HK-2 (cell line): Measurements from ENCODE around the gene ANKRD11.
A peak's percentile ranks its signal among the peaks of the same experiment; 100 is the strongest.

Experiments used
- DNase-seq: peaks from one replicate; pipeline ENCODE4 v3.0.0-alpha.2; 2018; ENCODE audit not compliant: unreplicated experiment

ANKRD11 gene

DNA sequence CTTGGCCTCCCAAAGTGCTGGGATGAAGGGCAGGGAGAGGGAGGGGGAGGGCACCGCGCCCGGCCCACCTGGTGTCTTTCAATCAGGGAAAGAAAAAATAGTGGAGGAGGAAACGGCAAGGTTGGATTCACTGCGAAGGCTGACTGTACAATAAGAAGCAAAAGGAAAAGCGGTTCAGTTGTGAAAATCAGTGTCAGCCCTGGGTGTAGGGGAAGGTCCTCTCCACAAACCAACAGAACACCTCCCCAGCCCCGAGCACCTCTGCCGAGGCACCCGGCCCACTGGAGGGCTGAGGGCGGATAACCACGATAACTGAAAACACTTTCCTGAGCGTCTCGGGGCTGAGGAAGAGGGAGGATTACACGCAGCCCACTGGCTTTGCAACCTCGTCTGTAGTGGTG lies 16.4 kb upstream of the ANKRD11 start:
- no peak for DNase-seq

DNA sequence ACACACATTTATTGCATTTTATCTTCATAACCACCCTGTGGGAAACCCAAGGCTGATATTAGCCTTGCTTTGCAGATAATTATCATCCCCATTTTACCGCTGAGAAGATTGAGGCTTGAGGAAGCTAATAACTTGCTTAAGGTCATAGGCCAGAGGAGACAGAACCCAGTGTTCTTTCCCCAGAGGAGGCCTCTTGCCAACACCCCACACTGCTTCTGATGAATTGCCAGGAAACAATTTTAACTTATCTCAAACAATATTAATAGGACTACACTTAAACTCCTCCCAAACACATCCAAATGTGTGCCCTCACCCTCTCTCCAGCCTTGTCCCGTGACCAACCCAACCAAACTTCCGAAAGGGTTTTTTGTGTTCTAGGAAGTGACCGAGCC lies 15.7 kb upstream of the ANKRD11 start:
- no peak for DNase-seq

DNA sequence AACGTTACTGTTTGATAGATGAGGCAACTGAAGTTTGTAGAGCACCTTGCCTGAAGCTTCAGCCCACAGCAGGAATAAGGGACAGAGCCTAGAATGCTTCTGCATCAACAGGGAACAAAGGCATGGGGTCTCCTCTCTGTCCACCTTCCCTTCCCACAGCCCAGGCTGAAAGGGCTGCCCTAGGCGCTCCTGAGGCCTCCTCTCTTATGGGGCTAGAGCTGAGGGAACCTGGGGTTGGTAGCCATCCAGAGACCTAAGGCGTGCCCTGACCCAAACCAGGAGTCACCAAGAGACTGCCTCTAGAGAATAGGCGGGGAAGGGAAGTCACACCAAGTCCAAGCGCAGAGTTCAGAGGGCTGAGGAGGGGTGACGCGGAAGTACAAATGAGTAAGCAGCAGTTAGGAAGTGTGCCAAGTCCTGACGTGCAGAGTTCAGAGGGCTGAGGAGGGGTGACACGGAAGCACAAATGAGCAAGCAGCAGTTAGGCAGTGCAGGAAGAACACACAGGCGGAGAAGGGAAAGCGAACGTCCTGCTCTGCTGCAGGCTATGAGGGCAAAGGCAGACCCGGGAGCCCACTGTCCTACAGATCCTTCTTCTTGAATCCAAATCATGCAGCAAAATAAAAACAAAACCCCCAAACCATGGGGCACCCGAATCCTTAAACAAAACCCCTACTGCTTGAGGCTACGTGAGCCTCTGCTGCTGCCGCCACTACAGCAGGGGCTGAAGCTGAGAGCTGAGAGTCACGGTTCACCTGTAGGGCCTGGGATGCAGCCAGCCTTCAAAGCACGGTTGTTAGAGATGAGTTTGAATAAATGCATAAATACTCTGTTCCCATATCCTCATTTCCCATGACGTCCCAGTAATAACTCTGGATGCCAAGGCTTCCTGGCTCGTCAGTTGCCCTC lies 15.1 kb upstream of the ANKRD11 start:
- peak; percentile 85 for DNase-seq

DNA sequence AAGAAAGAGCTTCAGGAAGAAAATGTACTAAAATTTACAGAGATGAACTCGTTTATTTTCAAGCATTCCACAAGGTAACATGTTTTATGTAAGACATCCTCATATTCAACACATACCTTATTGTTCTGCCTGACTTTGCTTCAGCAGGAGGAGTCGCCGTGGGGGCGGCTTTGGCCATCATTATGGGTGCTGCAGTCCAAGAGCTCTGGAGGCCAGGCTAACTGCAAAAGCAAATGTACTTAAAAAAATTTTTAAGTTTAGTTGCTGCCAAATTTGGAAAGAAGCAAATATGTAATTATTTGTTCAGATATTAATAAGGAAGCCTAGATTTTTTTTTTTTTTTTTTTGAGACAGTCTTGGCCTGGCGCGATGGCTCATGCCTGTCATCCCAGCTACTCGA lies 13.7 kb upstream of the ANKRD11 start:
- no peak for DNase-seq

DNA sequence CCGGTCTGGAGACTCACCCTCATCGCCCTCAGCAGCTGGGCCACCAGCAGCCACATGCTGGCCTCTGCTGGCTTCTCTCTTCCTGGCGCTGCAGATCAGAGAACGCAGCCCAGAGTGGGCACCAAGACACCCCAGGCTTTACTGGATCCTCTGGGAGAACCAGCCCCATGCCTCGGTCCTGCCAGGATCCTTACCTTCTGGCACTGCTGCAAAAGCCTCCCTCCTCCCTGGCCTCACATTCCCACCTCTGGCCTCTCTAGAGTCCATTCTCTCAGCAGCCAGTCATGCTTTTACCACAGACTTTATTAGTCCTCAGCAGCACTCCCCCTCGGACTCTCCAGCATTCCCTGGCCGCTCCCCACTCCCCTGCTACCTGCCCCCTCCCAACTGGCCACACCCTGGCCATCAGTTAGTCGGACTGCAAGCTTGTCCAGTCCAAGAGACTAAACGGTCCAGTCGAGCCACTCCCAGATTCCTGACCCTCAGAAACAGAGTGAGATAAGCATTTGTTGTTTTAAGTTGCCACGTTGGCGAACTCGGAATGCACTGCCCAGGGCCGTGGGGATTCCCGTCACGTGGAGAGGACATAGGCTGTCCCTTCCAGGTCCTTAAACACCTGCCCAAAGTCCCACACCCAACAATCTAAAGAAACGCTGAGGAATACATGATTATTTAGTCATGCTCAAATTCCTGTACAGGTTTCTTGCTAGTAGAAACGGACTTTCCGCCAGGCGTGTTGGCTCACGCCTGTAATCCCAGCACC lies 11.9 kb upstream of the ANKRD11 start:
- DNase-seq: peak; percentile 41

DNA sequence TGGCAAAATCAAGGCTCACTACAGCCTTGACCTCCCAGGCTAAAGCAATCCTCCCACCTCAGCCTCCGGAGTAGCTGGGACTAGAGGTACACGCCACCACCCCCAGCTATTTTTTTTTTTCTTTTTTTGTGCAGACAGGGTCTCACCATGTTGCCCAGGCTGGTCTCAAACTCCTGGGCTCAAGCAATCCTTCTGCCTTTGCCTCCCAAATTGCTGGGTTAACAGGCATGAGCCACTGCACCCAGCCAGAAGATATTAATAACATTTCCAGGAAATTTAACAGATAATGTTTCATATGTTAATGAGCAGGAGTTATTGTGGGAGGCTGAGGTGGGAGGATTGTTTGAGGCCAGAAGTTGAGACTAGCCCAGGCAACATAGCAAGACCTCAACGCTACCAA lies 9.4 kb upstream of the ANKRD11 start:
- no peak for DNase-seq

DNA sequence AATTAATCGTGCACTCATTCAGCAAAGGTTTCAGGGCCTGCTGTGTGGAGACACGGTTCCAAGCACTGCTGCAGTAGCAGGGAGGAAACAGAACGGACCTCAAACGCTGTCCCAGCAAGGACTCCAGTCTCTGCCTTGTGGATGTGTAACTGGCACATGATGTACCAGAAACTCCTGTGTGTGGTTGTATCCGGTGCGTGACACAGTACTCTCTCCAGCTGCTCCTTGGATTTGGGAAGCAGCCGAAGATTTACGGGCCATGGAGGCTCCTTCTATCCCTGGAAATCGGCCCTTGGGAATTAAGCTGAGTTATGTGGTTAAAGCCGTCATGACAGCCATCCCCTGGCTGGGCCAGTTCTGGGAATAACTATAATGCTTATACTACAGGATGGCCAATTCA lies 8.5 kb upstream of the ANKRD11 start:
- DNase-seq: no peak

DNA sequence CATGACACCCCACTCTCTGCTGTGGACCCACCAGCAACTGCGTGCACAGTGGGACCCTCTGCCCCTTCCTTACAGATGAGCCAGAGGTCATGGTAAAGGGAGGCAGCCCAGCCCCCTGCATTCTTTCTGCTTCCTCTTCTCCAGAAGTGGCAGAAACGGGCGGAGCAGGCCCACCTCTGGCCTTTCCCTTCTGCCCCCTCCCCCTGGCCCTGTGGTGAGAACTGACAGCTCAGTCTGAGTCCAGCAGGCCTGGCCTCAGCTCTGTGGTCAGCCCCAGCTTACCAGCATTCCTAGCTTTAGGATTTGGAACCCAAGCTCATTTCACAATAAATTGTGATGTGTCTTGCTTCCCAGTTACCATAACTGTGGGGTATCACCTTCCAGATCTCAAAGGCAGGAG lies 4.8 kb upstream of the ANKRD11 start:
- DNase-seq: peak; percentile 51

DNA sequence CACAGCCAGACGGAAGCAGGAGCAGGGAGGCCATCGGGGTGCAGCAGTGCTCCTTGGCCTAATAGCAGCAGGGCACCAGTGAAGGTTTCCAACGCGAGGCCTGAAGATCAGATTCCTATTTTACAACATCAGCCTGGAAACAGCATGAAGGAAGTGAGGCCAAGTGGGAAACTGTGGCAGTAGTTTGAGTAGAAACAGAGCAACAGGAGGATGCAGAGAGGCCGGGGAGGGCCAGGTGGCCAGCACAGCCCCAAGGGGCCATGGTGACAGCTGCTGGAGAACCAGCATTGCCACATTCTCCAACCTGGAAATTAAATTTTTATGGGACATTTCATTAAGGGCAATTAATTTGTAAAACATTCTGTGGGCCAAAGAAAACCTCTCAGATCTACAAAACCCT lies 3.4 kb upstream of the ANKRD11 start:
- DNase-seq: no peak

DNA sequence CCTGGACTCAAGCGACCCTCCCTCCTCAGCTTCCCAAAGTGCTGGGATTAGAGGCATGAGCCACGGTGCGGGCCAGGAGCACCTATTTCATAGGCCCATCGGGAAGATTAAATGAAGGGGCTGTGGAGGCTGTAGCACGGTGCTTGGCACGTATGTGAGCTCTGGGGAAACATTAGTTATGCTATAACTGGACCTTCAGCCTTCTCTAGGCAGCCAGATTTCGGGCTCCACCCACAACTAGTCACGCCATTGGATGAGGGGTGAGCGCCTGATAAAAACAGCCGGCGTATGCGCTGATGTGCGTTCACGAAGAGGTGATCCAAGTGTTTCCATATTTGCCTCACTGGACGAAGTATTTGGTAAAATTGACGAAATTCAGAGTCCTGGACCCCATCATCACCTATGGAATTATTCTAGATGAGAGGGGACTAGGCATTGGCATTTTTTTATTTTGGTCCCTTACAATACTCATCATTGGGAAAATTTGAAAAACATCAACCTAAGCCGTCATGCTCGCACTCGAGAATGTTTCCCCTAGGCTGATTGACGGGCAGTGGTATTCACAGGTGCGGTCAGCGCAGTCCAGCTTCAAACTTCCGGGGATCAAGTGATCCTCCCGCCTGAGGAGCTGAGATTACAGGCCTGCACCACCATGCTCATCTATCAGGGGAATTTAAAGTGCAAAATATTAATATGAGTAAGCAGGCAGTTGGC lies 1.8 kb upstream of the ANKRD11 start:
- no peak for DNase-seq

DNA sequence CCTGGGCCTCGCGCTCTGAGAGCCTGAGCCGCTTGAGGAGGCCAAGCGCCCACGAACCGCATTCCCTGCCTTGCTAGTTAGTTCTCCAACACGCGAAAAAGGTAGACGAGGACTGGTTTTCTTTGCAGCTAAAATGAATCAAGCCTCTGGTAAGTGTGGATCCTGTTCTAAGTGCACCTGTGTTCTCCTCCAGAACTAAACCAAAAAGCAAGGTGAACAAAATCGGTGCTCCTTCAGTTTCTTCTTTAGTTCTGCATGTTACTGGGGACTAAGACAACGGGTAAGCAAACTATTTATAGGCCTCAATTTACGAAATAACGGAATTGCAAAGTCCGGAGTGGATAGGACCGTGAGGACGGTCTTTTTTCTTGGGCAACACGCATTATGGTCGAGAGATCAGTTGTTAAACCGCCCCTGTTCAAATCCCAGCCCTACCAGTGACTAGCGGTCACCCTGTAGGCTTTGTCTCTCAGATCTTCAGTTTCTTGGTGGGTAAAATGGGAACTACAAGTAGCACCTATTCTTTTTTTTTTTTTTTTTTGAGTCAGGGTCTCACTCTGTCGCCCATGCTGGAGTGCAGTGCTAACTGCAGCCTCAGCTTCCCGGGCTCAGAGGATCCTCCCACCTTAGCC lies 993 bp upstream of the ANKRD11 start:
- no peak for DNase-seq

DNA sequence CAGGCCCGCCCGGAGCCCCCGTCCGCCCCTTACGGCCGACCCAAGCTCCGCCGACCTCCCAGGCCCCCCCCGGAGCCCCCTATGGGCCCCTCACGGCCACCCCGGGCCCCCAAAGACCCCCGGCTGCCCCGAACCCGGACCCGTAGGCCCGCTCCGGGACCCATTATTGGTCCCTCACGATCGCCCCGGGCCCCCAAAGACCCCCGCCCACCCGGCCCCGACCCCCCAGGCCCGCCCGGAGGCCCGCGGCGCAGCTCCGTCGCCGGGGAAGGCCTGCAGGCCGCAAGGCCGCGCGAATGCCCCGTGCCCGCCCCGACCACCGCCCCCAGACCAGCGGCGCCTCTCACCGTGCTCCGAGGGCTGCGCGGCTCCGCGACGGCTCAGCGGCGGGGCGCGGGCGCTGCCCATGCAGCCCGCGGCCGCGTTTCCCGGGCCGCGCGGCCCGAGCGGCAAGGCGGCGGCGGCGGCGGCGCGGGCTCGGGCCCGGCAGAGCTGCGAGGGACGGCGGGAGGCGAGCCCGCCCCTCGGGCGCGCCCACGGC lies 393 bp downstream of the ANKRD11 start:
- no peak for DNase-seq

DNA sequence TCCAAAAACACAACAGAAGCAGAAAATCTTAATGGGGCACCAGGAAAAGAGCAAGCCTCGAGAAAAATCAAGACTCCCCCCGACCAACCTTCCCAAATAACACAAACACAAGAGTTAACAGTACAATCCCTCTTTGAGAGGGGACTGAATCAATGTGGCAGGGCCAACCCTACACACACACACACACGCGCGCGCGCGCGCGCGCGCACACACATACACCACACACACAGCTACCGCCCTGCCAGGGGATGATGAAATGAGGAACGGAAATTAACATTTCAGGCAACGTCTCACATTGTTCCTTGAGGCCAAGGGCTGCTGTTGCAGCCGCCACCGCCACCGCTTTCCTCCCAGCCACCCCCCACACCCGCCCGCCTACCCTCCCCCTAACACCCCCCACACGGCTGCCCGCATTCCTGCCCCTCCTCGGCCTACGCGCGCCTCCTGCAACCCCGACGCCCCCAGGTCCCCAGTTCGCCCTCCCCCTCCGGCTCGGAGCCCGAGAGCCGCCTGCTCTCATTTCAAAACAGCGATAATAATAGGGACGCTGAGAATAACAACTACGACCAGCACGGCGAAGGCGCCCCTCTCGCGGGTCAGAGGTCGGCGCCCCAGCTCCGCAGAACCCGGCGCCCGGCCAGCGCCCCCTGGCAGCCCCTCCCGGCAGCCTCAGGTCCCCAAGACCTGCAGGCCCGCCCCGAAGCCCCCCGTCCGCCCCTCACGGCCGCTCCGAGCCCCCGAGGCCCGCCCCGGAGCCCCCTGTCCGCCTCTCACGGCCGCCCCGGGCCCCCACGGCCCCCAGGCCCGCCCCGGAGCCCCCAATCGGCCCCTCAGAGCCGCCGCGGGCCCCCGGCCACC lies 1.1 kb downstream of the ANKRD11 start:
- peak; percentile 80 for DNase-seq

DNA sequence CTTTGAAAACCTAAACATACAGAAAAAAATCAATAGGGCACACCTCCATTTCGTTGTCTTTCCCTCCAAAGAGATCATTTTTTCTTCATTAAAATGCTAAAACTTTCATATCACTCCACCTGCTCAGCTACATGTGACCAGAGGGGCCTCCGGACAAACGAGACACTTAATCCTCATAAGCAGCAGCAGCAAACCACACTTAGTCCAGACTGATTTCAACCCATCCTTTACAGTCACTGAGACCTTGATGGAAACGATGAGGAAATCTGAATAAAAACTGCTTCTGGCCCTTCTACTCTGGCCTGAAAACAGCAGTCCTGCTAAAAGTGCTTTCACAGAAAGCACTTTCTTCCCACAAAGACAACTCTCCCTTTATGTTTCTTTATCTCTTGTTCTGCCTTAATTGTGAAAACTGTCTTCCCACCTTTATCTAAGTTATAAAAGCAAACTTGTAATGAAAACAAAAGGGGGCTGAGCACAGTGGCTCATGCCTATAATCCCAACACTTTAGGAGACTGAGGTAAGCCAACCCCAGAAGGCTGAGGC lies 4.6 kb downstream of the ANKRD11 start:
- DNase-seq: no peak

DNA sequence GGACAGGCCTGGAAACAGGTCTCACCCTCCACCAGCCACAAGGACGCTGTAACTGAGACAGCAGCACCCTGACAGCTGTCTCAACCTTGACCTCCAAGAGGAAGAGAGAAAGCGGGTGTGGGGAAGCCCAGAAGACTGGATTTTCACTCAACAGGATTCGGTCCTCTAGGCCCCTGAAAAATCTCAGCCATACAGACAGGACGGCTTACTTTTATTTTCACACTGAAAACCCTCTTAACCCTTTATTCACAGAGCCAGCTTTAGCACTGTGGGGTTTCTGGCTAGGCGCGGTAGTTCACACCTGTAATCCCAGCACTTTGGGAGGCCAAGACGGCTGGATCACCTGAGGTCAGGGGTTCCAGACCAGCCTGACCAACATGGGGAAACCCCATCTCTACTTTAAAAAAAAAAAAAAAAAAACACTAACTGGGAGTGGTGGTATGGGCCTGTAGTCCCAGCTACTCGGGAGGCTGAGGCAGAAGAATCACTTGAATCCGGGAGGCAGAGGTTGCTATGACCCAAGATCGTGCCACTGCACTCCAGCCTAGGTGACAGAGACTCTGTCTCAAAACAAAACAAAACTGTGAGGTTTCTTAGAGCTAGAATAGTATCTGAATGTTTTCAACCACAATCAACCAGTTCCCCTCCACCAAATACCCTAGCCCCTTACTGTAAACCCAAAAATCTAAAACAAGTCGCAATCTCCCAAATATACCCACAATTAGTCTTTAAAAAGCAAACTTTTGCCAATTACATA lies 5.3 kb downstream of the ANKRD11 start:
- DNase-seq: no peak

DNA sequence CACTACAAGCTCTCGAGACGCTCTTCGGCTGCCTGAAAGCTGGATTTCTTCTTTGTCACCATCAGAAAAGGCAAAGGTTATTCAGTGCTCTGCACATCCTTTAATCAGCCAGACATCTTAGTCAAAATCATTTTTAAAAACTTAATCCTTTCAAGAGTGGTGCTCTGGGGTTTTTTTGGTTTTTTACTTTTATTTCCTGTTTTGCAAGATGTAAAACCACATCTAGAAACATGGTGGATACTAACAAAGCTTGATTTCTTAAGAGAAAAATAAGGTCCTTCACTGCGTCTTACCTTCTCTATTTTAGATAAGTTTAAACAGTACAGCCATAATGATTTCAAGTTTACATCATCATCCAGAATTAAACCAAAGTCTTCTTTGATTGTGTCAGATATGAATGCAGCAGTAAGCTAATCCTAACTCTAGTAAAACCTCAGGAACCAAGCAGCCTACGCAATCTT lies 6.3 kb downstream of the ANKRD11 start:
- no peak for DNase-seq

DNA sequence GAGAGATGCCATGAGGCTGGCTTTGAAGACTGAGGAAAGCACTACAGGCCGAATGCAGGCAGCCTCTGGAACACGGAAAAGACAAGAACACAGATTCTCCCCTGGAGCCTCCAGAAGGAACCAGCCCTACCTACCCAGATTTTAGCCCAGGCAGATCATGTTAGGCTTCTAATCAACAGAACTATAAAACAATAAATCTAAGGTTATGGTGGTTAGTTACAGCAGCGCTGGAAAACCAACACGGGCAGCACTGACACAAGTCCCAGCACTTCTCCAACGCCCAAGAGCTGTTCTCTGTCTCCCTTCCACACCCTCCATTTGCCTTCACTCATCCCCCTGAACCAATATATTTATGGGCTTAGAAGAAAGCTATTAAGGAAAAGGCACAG lies 7.5 kb downstream of the ANKRD11 start:
- no peak for DNase-seq

DNA sequence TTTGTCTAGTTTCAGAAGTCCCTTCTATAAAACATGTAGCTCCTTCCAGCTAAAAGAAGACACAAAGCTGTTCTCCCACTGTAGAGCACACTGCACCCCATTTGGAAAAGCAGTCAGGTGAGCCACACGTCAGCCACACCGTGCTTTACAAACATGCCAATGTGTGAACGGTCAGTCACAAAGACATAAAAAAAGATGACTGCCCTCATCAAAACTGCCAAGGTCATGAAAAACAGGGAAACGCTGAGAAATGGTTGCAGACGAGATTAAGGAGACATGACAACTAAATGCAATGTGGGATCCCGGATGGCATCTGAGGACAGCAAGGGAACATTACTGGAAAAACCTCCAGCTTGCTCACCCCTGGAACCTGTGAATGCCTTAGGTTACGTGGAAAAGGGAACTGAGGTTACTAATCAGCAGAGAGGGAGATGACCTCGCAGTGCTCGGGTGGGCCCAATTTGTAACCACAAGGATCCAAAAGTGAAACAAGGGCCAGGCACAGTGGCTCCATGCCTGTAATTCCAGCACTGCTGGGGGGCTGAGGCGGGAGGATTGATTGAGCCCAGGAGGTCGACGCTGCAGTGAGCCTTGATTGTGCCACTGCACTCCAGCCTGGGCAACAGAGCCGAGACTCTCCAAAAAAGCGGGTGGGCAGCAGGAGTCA lies 8.1 kb downstream of the ANKRD11 start:
- DNase-seq: no peak

DNA sequence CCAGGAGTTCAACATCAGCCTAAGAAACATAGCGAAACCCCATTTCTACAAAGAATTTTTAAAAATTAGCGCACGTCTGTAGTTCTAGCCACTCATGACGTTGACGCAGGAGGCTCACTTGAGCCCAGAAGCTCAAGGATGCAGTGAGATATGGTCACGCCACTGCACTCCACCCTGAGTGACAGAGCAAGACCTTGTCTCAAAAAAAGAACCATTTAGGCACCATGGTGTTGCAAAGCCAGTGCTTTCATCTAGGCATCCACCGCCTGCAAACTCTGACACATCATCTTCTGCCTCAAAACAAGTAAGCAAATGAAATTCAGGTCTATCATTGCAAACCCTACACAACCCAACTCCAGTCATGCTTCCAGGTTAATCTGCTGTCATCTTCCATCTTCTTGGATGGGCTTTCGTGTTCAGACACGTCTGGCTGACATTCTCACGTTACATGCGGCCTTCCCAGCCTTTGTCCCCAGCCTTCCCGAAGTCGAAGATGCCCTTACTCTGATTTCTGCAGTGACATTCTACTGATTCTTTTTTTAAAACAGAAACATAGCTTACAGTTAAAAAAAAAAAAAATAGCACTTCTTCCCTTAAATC lies 8.9 kb downstream of the ANKRD11 start:
- DNase-seq: no peak
